Liver (tissue), 3 donors: ENCODE results near the gene CD63.

Experiments
- RAD21 ChIP-seq, 2 donors: IDR thresholded peaks; 2 replicates each; pipeline ENCODE4 v1.6.1; 2016; ENCODE audit warnings: antibody characterized with exemption in 2 of 2, mild to moderate bottlenecking in 2 of 2
- TAF1 ChIP-seq: conservative IDR thresholded peaks from 2 replicates; pipeline ENCODE4 v1.6.1; 2016; ENCODE audit warnings: antibody characterized with exemption, mild to moderate bottlenecking
- TF ChIP-seq, protein P1 (sequence below): fragments of 150-350 bp; IDR thresholded peaks from 2 replicates; pipeline ENCODE4 v1.5.1; 2017; ENCODE audit warnings: improper control_type of control experiment, low read depth, low read length; ENCODE audit not compliant: missing input control
- donor health status: healthy.
- donor health status: healthy.

DNA sequence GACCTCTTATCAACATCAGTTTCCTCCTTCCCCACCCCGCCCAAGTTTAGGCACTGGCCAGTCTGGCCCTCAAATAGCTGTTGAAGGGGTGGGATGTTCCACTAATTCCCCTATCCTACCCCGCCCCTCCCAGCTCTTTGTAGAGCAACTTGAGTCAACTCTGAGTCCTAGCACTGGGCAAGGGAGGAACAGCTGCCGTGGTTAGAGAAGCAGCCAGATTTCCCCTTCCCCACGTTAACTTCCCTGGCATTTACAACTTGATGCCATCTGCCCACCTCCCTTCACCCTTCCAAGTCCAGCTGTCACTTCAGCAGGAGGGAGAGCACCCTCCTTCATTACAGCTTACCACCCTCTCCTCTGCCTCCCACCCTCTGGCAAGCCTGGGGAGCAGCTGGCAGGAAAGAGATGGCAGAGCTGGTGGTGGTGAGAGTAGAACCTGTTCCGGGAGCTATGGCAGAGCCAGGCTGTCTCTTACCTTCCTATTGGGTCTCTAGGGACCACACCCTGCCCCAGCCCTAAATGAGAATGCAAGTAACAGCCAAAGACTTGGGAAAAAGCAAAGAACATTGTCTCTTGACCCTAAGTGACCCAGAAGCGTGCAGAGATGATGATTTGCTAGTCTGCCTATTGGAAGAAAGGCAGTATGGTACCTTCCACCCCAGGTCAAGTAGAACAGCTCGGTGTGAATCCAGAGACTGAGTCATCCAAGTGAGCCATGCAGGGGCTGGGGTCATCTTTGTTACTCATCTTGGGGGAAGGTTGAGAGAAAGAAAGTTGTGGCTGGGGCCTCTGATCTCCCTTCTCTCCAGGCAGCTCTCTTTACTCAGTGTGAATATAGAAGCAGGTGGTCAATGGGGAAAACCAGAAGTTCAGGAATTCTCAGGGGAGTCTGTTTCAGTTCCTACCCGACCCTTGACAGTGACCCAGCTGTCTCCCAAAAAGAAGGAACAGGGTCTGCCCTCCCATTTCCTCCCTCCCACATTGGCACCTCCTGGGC is 11.5 kb downstream of the CD63 start:
- TF ChIP-seq, protein P1, sequence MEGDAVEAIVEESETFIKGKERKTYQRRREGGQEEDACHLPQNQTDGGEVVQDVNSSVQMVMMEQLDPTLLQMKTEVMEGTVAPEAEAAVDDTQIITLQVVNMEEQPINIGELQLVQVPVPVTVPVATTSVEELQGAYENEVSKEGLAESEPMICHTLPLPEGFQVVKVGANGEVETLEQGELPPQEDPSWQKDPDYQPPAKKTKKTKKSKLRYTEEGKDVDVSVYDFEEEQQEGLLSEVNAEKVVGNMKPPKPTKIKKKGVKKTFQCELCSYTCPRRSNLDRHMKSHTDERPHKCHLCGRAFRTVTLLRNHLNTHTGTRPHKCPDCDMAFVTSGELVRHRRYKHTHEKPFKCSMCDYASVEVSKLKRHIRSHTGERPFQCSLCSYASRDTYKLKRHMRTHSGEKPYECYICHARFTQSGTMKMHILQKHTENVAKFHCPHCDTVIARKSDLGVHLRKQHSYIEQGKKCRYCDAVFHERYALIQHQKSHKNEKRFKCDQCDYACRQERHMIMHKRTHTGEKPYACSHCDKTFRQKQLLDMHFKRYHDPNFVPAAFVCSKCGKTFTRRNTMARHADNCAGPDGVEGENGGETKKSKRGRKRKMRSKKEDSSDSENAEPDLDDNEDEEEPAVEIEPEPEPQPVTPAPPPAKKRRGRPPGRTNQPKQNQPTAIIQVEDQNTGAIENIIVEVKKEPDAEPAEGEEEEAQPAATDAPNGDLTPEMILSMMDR, result no peak
- TF ChIP-seq RAD21 (IDR thresholded peaks at IDR 0.05) (no peak), TAF1 (no peak)
